A549 (cell line): ENCODE measurements around the gene SIGLEC8.

Source experiments
- CEBPB ChIP-seq, 2 experiments: fragments of >200 bp in 1 of 2; sonication (Bioruptor Twin) in 1 of 2; formaldehyde crosslinking in 1 of 2; IDR thresholded peaks; 2 replicates each; pipeline ENCODE4 v1.6.1; 2012 to 2016
- CTCF ChIP-seq: fragments of >200 bp; sonication (Bioruptor Twin); formaldehyde crosslinking; IDR thresholded peaks from 3 replicates; pipeline ENCODE4 v1.5.1; 2016
- EP300 ChIP-seq, 2 experiments: fragments of >200 bp; sonication (Bioruptor Twin); formaldehyde crosslinking; IDR thresholded peaks; 2 replicates in 1 of 2; 3 replicates in 1 of 2; pipeline ENCODE4 v1.6.1; 2016 to 2017
- HOXB13 ChIP-seq: fragments of 250-450 bp; sonication (Bioruptor Pico); IDR thresholded peaks from 2 replicates; pipeline ENCODE4 v1.5.0; 2020; ENCODE audit warnings: low read depth, mild to moderate bottlenecking, moderate library complexity
- NFE2L2 ChIP-seq: fragments of 150-350 bp; conservative IDR thresholded peaks from 2 replicates; pipeline ENCODE4 v1.6.1; 2014; ENCODE audit warnings: low read length
- ZFP36 ChIP-seq: fragments of 450-650 bp; IDR thresholded peaks from 2 replicates; pipeline ENCODE4 v1.6.1; 2014; ENCODE audit warnings: borderline replicate concordance; ENCODE audit not compliant: partially characterized antibody

- TF ChIP-seq CEBPB (IDR thresholded peaks at IDR 0.05) (no peak), ZFP36 (no peak), NFE2L2 (no peak), CTCF (no peak), HOXB13 (CRISPR knock-in tag) (no peak), EP300 (IDR thresholded peaks at IDR 0.05) (no peak)
Observed at GRCh38 chr19:51501594-51502263, 43.5 kb upstream of the SIGLEC8 start, which contains the start of gene SIGLEC12.
